Prostate gland (tissue), 2 donors: ENCODE measurements around the gene TLCD3A. TPM values are rescaled to one million over a fixed set of nuclear protein-coding genes. Genes with fewer than 3 reads are reported as not detected.
"Not testable (repeated sequence)": the region's sequence is repeated elsewhere in the genome, so short reads cannot be mapped to it uniquely, and the experiment has no call there.

Experiments used
- DNase-seq: peaks from one replicate; pipeline ENCODE4 v3.0.0-alpha.2; 2019; ENCODE audit warnings: low spot score
- H3K27ac ChIP-seq, 2 donors: fragments of 200-600 bp; sonication (generic); 2 replicates each; pipeline ENCODE4 v1.5.1; 2017 to 2019
- H3K27me3 ChIP-seq: fragments of 200-600 bp; sonication (generic); replicated peaks from 2 replicates; pipeline ENCODE4 v1.5.1; 2019; ENCODE audit not compliant: insufficient read depth
- H3K36me3 ChIP-seq, 2 donors: fragments of 200-600 bp; sonication (generic); 1 replicate in 1 of 2; 2 replicates in 1 of 2; pipeline versions ENCODE4 v1.5.1 to v1.8.1; 2017 to 2019
- H3K4me1 ChIP-seq: fragments of 200-600 bp; sonication (generic); replicated peaks from 2 replicates; pipeline ENCODE4 v1.5.1; 2019
- H3K4me3 ChIP-seq, 2 donors: fragments of 200-600 bp; sonication (generic); 2 replicates each; pipeline ENCODE4 v1.5.1; 2017 to 2019
- H3K9me3 ChIP-seq: fragments of 200-600 bp; sonication (generic); 2 replicates; pipeline ENCODE4 v1.5.1; 2017
- CTCF ChIP-seq, 4 experiments: fragments of 200-600 bp in 2 of 4; fragments of 450-650 bp in 2 of 4; sonication (generic) in 2 of 4; IDR thresholded peaks; 1 replicate in 3 of 4; 2 replicates in 1 of 4; pipeline ENCODE4 v1.5.1; 2016 to 2019; ENCODE audit warnings: antibody characterized with exemption in 4 of 4, mild to moderate bottlenecking in 2 of 4, moderate library complexity in 2 of 4
- POLR2A ChIP-seq: fragments of 450-650 bp; IDR thresholded peaks from one replicate; pipeline ENCODE4 v1.6.1; 2016; ENCODE audit warnings: antibody characterized with exemption, mild to moderate bottlenecking
- POLR2AphosphoS5 ChIP-seq: sonication (generic); formaldehyde crosslinking; IDR thresholded peaks from one replicate; pipeline ENCODE4 v1.6.1; 2017; ENCODE audit warnings: antibody characterized with exemption
- WGBS: methylation state at CpG from one replicate; pipeline ENCODE4 v1.1.5; 2018; 5-methylcytosine and 5-hydroxymethylcytosine counted together
- intact Hi-C: fragments of 100-400 bp; cut with DNase I; formaldehyde crosslinking; loops from one replicate; pipeline ENCODE4 v1.14.2; 2022
- total RNA-seq, 2 donors: library from RNA; depleted of rRNA; stranded (reverse); fragments of >200 nt; gene quantifications; one replicate each; pipeline ENCODE4 v1.1.0, GENCODE V29; 2016

Gene TLCD3A
- total RNA-seq, 2 donors from 2014 or later: 8.1 to 12.0 TPM

GRCh38 chr17:784143-784542, 51.7 kb downstream of the TLCD3A start:
- Histone ChIP-seq H3K9me3 (no peaks in the 10 kb centered on the region), H3K27me3 (no peaks in the 10 kb centered on the region), H3K27ac (no peak overlapping the region), H3K36me3 (no peaks in the 10 kb centered on the region), H3K4me3 (no peak overlapping the region), H3K4me1 (peaks cover 7% of the 10 kb centered on the region)
- 60% methylated on average over 3 of the region's 3 CpGs for WGBS
- intact Hi-C loops: no loop called here
- no peak for TF ChIP-seq POLR2A
- TF ChIP-seq POLR2AphosphoS5: no peak
- TF ChIP-seq CTCF (IDR thresholded peaks at IDR 0.05): no peak
- no peak for DNase-seq

GRCh38 chr17:785901-786300, 53.5 kb downstream of the TLCD3A start:
- H3K9me3 ChIP-seq, H3K27me3 ChIP-seq, H3K4me1 ChIP-seq, DNase-seq, H3K4me3 ChIP-seq, H3K27ac ChIP-seq, H3K36me3 ChIP-seq, intact Hi-C loops: not testable (repeated sequence)
- WGBS: 96% methylated on average over 7 of the region's 7 CpGs

GRCh38 chr17:787641-788221, 55.3 kb downstream of the TLCD3A start:
- intact Hi-C loops: no loop called here
- no peak overlapping the region for H3K27ac ChIP-seq
- TF ChIP-seq CTCF (IDR thresholded peaks at IDR 0.05): no peak
- no peak for TF ChIP-seq POLR2A
- no peak for TF ChIP-seq POLR2AphosphoS5
- peaks cover 7% of the 10 kb centered on the region for H3K4me1 ChIP-seq
- H3K36me3 ChIP-seq: peaks cover 0 to 5% of the 10 kb centered on the region in 2 donors
- H3K4me3 ChIP-seq: no peak overlapping the region
- H3K9me3 ChIP-seq: no peaks in the 10 kb centered on the region
- WGBS: 89% methylated on average over 12 of the region's 12 CpGs
- H3K27me3 ChIP-seq: no peaks in the 10 kb centered on the region
- no peak for DNase-seq

- no peak overlapping the region for H3K4me3 ChIP-seq
- no peak for DNase-seq
- H3K27me3 ChIP-seq: no peaks in the 10 kb centered on the region
- peaks cover 0 to 5% of the 10 kb centered on the region in 2 donors for H3K36me3 ChIP-seq
- intact Hi-C loops: no loop called here
- H3K4me1 ChIP-seq: peaks cover 4% of the 10 kb centered on the region
- no peak for TF ChIP-seq CTCF (IDR thresholded peaks at IDR 0.05)
- no peak for TF ChIP-seq POLR2AphosphoS5
- no peak for TF ChIP-seq POLR2A
- 73% methylated on average over 4 of the region's 4 CpGs for WGBS
- no peaks in the 10 kb centered on the region for H3K9me3 ChIP-seq
- H3K27ac ChIP-seq: no peak overlapping the region
Measured at GRCh38 chr17:788551-788950, 56.2 kb downstream of the TLCD3A start.

GRCh38 chr17:789160-789840, 56.9 kb downstream of the TLCD3A start:
- TF ChIP-seq POLR2A (no peak), POLR2AphosphoS5 (no peak), CTCF (IDR thresholded peaks at IDR 0.05) (no peak)
- H3K36me3 ChIP-seq: peaks cover 0 to 5% of the 10 kb centered on the region in 2 donors
- no peaks in the 10 kb centered on the region for H3K27me3 ChIP-seq
- no peak overlapping the region for H3K4me3 ChIP-seq
- H3K4me1 ChIP-seq: no peaks in the 10 kb centered on the region
- DNase-seq: no peak
- intact Hi-C loops: no loop called here
- 49% methylated on average over 14 of the region's 14 CpGs for WGBS
- peak overlapping the region; percentile 55 to 69 for H3K27ac ChIP-seq
- H3K9me3 ChIP-seq: no peaks in the 10 kb centered on the region
